SJCRH30 (cell line): ENCODE data around the gene PLA2G4D. TPM values are rescaled to one million over a fixed set of nuclear protein-coding genes. Genes with fewer than 3 reads are reported as not detected.

Experiments
- DNase-seq, 2 experiments: peaks; one replicate each; pipeline ENCODE4 v3.0.0-alpha.2; 2015 to 2020
- H3K27ac ChIP-seq: fragments of 250-450 bp; sonication (Bioruptor Pico); 2 replicates; pipeline ENCODE4 v1.5.1; 2020; ENCODE audit warnings: mild to moderate bottlenecking, moderate library complexity
- H3K27me3 ChIP-seq: fragments of 250-450 bp; sonication (Bioruptor Pico); 2 replicates; pipeline ENCODE4 v1.5.1; 2020; ENCODE audit warnings: mild to moderate bottlenecking, moderate library complexity
- H3K36me3 ChIP-seq: fragments of 250-450 bp; sonication (Bioruptor Pico); 2 replicates; pipeline ENCODE4 v1.5.1; 2020; ENCODE audit warnings: mild to moderate bottlenecking, moderate library complexity
- H3K4me1 ChIP-seq: fragments of 250-450 bp; sonication (Bioruptor Pico); 2 replicates; pipeline ENCODE4 v1.5.1; 2020; ENCODE audit warnings: mild to moderate bottlenecking, moderate library complexity
- H3K4me3 ChIP-seq: fragments of 250-450 bp; sonication (Bioruptor Pico); 2 replicates; pipeline ENCODE4 v1.5.1; 2020; ENCODE audit warnings: mild to moderate bottlenecking, moderate library complexity
- H3K9me3 ChIP-seq: fragments of 250-450 bp; sonication (Bioruptor Pico); replicated peaks from 2 replicates; pipeline ENCODE4 v1.5.1; 2020; ENCODE audit warnings: mild to moderate bottlenecking, moderate library complexity
- total RNA-seq: library from RNA; depleted of rRNA; stranded (reverse); fragments of >200 nt; shearing (Covaris generic); gene quantifications from 2 replicates; pipeline ENCODE4 v1.2.3, GENCODE V29; 2014

The PLA2G4D gene
- total RNA-seq, 1 experiment from 2014 or later, result not detected

DNA sequence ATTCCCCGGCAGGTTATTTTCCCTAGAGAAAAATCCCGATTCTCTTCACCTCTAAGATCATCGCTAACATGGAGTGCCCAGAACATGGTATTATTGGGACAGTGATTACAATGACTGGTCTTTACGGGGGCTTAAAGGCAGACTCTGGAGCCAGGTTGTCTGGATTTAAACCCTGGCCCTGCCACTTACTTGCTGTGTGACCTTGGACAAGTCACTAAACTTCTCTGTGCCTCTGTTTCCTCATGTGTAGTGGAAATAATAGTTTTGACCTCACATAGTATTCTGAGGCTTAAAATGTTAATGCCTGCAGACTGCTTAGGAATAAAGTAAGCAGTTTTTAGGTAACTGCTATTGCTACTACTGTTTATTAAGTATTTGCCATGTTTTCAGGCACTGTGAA, 4.4 kb downstream of the PLA2G4D start:
- no peak overlapping the region for H3K4me3 ChIP-seq
- peaks cover 10% of the 10 kb centered on the region for H3K4me1 ChIP-seq
- no peak overlapping the region for H3K27ac ChIP-seq
- no peaks in the 10 kb centered on the region for H3K27me3 ChIP-seq
- no peaks in the 10 kb centered on the region for H3K36me3 ChIP-seq
- DNase-seq, result no peak
- H3K9me3 ChIP-seq, result no peaks in the 10 kb centered on the region

DNA sequence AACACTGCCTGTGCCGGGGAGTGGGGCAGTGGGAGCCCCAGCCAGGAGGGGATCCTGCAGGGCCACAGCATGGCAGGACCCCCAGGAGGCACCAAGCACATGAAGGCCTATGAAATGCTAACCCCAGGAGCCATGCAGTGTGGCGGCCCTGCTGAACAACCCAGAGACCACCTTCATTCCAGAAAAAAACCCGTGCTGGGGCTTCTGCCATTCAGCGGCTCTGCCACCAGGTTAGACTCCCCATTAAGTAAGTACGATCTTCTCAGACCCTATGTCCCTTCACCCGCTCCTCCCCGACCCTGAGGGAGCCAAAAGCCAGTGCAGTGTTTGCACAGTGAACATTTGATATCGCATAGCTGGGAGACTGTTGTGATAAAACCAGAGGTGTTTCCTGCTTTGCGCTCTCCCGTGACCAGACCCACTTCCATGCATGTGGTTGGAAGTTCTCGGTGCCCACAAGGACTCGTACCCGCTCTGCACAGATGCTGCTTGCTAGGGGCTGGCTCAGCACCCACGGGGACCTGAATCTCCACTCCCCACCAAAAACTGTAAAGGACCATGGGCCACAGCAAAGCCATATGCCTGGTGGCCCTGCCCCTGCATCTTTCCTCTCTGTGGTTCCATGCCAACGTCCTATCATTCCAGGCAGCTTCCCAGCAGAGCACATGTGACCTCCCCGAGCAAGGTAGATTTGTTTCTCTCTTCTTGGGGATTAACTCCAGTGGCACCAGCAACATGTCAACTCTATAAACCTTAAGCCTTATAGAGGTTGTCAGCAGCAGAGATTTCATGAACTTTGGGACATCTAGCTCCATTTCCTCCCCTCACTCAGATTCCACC, 5.3 kb downstream of the PLA2G4D start:
- no peaks in the 10 kb centered on the region for H3K9me3 ChIP-seq
- no peak for DNase-seq
- peaks cover 18% of the 10 kb centered on the region for H3K4me1 ChIP-seq
- H3K4me3 ChIP-seq, result no peak overlapping the region
- no peaks in the 10 kb centered on the region for H3K36me3 ChIP-seq
- H3K27ac ChIP-seq, result no peak overlapping the region
- no peaks in the 10 kb centered on the region for H3K27me3 ChIP-seq

DNA sequence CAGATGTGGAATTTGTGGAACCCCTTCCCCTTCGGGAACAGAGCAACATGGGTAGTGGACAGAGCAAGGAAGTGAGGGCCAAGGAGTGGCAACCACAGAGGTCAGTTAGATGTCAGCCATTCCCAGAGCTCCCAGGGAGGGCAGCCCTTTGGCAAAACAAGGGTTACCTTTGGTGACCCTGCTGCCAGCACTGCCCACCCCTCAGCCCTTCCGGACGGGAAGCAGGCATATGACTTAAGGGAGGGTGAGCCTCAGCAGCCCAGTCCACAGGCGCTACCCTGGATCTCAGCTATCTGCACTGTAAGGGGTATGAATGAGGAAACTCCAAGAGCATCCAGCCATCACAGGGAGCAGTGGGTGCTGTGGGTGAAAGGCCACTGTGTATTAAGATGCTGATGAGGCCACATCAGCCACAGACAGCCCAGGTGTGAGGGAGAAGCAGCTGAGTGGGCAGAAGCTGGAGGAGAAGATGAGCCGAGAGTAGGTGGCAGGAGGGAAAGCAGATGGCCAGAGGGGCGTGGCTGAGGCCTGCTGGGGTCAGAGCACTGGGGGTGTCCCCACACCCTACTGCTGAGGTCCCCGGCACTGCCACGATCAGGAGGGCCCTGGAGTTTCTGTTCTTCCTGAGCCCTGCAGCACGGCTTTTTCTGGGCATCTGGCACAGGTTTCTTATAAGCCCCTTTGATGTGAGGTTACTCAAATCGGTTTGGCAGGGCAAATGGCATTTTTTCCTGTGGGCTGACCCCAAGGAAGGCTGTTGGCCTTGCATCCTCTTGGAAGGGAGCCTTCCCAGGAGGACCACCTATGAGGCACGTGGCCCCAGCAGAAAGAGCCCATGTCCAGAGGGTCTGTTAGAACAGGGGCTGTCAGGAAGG, 6.2 kb downstream of the PLA2G4D start:
- H3K4me1 ChIP-seq, result peaks cover 19% of the 10 kb centered on the region
- no peaks in the 10 kb centered on the region for H3K36me3 ChIP-seq
- DNase-seq, result no peak
- no peak overlapping the region for H3K27ac ChIP-seq
- no peaks in the 10 kb centered on the region for H3K27me3 ChIP-seq
- no peak overlapping the region for H3K4me3 ChIP-seq
- no peaks in the 10 kb centered on the region for H3K9me3 ChIP-seq

DNA sequence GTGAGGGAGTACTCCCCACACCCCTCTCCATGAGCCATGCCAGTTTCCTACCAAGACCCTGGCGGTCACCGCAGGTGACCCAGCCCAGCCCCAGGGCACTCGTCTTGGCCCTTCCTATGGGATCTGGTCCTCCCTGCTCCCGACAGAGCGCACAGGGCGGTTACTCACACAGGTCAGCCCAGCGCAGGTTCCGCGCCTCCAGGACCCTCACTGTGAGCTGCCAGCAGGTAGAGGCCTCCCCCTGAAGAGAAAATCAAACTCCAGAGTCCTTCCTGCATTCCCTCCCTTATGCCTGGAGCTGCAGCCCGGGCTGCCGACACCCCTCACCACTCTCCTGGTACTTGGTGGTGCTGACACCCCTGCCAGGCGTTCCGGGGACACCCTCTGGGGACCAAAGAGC, 6.9 kb downstream of the PLA2G4D start:
- Histone ChIP-seq H3K27ac (no peak overlapping the region), H3K9me3 (no peaks in the 10 kb centered on the region), H3K27me3 (no peaks in the 10 kb centered on the region), H3K4me1 (peaks cover 16% of the 10 kb centered on the region), H3K36me3 (no peaks in the 10 kb centered on the region), H3K4me3 (no peak overlapping the region)
- no peak for DNase-seq

DNA sequence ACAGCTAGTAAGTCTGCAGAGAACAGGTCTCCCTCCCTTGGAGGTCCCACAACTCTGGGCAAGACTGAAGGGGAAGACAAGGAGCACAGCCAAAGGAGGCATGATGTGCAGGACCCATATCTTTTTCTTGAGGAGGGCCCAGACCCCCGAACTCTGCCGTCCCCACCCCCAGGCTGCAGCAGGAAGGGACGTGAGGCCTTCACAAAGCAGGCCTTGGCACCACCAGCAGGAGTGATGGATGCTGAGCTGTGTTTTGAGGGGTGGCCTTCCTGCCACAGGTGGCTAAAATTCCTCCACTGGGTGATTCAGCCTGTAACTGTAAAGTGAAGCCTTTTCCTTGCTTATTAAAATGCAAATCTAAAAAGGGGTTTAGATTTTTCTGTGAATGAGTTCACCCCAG, 8.6 kb downstream of the PLA2G4D start:
- H3K27me3 ChIP-seq, result no peaks in the 10 kb centered on the region
- DNase-seq, result no peak
- no peaks in the 10 kb centered on the region for H3K9me3 ChIP-seq
- no peak overlapping the region for H3K27ac ChIP-seq
- H3K4me1 ChIP-seq, result peaks cover 15% of the 10 kb centered on the region
- H3K4me3 ChIP-seq, result no peak overlapping the region
- no peaks in the 10 kb centered on the region for H3K36me3 ChIP-seq

DNA sequence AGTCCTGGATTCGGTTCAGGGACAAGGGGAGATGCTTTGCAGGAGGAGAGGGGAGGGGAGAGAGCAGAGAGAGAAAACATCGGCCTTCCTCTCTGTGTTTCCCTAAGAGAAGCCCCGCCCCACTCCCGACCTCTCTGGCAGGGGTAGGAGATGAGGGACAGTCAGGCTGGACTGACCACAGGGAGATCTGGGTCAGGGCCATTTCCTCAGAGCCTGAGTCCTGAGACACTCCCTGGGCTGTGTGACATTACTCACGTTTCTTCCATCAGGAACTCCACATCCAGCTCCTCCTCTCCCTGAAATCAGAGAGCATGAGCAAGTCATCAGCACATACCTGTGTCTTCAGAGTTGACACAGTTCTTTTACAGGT, 9.1 kb downstream of the PLA2G4D start:
- Histone ChIP-seq H3K27me3 (no peaks in the 10 kb centered on the region), H3K36me3 (no peaks in the 10 kb centered on the region), H3K9me3 (no peaks in the 10 kb centered on the region), H3K4me1 (peaks cover 15% of the 10 kb centered on the region), H3K4me3 (no peak overlapping the region), H3K27ac (no peak overlapping the region)
- DNase-seq, result no peak

DNA sequence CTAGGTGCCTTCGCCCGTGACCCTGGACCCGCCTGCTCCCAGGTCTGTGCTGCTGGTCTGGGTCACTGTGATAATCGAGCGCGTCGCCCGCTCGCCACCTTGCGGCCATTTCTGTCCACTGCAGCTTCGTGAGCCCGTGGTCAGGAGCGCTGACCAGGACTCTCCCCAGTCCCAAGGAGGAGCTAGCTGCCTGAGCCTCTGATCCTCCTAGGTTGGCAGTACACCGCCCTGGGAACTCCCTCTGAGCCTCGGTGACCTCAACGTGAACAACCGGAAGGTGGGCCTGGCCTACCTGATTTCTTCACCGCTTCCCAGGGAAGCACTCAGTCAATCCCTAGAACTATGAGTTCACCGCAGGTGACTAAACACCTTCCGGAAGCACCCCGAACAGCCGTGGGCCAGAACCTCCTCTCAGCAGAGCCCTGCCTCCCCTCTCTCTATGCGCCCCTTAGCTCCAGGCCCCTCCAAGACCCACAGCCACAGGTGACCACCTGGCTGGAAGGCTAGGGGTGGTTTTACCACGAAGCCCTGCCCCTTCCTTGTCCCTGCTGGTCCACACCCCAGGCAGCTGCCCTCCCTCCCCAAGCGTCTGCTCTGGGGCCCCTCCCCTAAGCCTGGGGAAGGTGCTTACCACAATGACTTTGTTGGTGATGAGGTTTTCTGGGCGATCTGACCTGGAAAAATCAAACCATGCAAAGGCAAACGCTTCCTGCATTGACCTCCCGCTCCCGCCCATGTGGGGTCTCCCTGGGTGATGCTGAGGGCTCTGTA, 9.7 kb downstream of the PLA2G4D start:
- peak; percentile 59 to 86 for DNase-seq
- Histone ChIP-seq H3K36me3 (no peaks in the 10 kb centered on the region), H3K4me3 (no peak overlapping the region), H3K9me3 (no peaks in the 10 kb centered on the region), H3K27me3 (no peaks in the 10 kb centered on the region), H3K27ac (no peak overlapping the region), H3K4me1 (peaks cover 15% of the 10 kb centered on the region)

DNA sequence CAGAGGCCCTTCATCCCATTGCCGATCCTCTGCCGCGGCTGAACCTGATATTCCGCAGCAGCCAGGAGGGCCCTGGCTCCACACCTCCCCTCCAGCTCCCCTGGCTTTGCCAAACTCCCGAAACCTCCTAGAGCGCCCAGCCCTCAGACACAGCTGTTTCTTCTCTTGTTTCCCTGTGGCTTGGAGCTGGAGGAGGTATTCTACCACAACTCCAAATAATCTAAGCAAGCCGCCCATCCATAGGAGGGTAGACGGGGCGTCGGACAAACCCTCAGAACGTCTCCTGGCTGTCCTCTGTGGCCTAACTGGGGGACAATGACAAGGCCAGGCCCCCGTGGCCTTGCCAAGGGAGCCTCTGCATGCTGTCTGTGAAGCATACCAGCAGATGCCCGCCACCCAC, 10.4 kb downstream of the PLA2G4D start:
- Histone ChIP-seq H3K27me3 (no peaks in the 10 kb centered on the region), H3K27ac (no peak overlapping the region), H3K36me3 (no peaks in the 10 kb centered on the region), H3K4me1 (peaks cover 15% of the 10 kb centered on the region), H3K4me3 (no peak overlapping the region), H3K9me3 (no peaks in the 10 kb centered on the region)
- DNase-seq, result peak; percentile 58 to 76

DNA sequence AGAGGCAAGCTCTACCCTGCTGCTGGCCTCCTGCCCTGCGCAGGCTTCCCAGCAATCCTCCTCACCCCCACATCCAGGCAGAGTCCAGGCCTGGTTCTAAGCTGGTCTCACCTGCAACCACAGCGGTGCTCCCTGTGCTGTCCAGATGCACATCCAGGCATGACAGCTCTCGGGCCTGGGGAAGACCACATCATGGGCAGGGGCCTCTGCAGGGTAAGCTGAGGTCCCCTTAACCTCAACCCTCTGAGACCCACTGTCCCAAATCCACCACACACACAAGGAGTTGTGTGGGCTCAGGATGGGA, 10.8 kb downstream of the PLA2G4D start:
- DNase-seq, result no peak
- no peak overlapping the region for H3K27ac ChIP-seq
- peaks cover 15% of the 10 kb centered on the region for H3K4me1 ChIP-seq
- H3K36me3 ChIP-seq, result no peaks in the 10 kb centered on the region
- no peaks in the 10 kb centered on the region for H3K27me3 ChIP-seq
- no peaks in the 10 kb centered on the region for H3K9me3 ChIP-seq
- no peak overlapping the region for H3K4me3 ChIP-seq

DNA sequence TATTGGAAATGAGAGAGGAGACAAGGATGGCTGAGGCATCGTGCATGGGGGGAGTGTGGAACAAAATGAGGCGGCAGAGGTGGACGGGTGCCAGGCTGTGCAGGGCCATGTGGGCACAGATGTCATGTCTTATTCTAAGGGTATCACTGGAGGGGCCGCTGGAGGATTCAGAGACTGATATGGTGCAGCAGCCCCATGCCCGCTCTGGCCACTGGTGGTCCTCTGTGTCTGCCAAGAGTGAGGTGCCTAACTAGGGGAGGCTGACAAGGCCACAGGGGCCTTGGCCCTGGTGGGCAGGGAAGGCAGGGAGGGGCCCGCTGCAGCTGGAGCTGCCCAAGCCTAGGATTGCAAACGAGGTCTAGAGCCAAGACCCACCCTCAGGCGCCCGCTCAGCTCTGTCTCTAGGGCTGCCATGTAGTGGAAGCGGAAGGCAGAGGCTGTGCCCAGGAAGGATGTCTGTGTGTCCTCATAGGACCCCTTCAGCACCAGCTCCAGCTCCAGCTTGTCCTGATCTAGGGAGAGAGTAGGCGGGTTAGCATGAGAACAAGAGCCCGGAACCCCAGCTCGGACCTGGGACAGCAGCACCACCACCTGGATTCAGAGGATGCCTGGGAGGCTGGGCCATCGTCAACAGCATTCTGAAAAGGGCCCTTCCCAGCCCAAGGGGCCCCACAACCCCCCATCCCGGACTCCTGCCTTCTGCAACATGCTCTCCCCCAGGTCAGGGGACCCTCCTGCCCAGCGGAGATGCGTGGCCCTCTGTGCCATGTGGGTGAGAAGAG, 11.3 kb downstream of the PLA2G4D start:
- Histone ChIP-seq H3K27ac (no peak overlapping the region), H3K4me1 (peaks cover 15% of the 10 kb centered on the region), H3K27me3 (no peaks in the 10 kb centered on the region), H3K36me3 (no peaks in the 10 kb centered on the region), H3K9me3 (no peaks in the 10 kb centered on the region), H3K4me3 (no peak overlapping the region)
- DNase-seq, result no peak

DNA sequence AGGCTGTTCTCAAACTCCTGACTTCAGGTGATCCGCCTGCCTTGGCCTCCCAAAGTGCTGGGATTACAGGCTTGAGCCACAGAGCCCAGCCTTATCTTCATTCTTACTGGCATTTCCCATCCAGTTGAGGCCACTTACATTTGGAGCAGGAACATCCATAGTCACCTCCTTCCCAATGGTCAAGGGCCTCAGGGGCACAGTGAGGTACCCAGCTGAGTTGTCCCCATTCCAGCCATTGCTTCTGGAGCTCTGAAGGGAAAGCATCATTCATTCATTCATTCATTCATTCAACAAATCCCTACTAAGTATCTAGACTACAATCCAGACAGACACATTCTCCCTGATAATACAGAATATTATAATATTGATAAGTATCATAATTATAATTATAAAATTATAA, 12.2 kb downstream of the PLA2G4D start:
- DNase-seq, result no peak
- Histone ChIP-seq H3K4me3 (no peak overlapping the region), H3K27me3 (no peaks in the 10 kb centered on the region), H3K27ac (no peak overlapping the region), H3K9me3 (no peaks in the 10 kb centered on the region), H3K36me3 (no peaks in the 10 kb centered on the region), H3K4me1 (peaks cover 15% of the 10 kb centered on the region)

DNA sequence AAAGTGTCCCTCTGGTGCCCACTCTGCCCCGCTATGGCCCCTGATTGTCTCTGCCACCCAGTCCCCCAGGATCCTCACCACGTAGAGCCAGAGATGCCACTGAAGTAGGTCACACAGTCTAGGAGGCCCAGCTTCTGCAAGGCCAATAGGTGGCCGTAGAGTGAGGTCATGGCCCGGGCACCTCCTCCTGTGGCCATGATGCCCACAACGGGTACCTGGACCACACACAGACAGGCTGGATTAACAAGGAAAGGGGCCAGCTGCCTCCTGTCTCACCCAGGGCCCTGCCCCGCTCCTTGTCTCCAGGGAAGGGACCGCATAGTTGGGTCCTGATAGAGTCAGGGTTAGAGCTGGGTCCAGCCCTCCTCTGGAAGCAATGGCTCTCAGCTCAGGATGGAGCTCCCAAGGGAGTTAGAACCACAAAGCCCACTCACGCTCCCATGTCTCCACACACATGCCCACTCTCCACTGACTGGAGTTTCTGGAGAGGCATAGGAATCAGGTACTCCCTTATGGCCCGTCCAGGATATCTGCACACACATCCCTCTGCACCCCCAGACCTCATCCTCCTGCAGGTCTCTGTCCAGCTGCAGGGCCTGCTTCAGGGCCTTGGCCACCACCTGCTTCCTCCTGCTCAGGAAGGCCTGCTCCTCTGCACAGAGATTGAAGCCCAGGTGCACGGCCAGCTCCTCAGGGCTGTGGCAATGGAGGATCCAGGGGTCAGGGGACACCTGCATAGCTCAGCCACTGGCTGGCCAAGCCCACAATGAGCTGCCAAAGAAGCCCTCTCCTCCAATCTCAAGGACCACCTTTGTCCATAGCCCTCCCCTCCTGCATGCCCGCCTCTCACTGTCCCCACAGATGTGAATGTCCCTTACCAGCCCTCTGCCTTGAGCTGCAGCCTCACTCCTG, 13.2 kb downstream of the PLA2G4D start:
- no peak for DNase-seq
- Histone ChIP-seq H3K27ac (no peak overlapping the region), H3K27me3 (no peaks in the 10 kb centered on the region), H3K4me1 (peaks cover 15% of the 10 kb centered on the region), H3K36me3 (no peaks in the 10 kb centered on the region), H3K9me3 (no peaks in the 10 kb centered on the region), H3K4me3 (no peak overlapping the region)

DNA sequence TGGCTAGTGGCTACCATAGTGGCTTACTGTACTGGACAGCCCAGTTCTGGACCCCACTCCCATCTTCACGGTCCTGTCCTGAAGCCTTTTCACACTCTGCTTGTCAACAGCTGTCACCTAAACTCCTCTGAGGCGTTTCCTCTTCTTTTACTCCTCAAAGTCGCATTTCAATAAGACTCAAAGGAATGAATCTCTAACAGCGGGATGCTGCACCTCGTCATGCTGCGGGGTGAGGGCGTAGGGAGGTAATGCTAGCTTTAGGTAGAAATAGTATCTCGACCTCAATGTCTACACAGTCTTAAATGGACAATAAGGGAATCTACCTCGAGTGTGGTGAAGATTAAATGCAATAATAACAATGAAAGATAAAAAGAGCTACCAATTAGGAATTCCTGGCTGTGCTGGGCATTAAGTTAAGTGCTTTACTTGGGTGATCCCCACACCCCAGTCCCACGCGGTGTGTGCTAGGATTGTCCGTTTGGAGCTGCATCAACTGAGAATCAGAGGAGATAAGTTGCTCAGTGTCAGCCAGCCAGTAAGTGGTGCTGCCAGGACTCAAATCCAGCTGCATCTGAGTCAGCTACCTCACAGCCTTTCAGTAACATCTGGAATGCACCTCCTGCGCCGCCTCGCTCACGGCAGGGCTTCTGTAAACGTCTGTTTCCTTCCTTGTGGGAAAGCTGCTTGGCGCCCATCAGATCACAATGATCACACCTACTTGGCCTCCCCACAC, 14.0 kb downstream of the PLA2G4D start:
- H3K9me3 ChIP-seq, result no peaks in the 10 kb centered on the region
- no peak for DNase-seq
- no peaks in the 10 kb centered on the region for H3K36me3 ChIP-seq
- no peak overlapping the region for H3K27ac ChIP-seq
- H3K4me1 ChIP-seq, result peaks cover 15% of the 10 kb centered on the region
- H3K4me3 ChIP-seq, result no peak overlapping the region
- no peaks in the 10 kb centered on the region for H3K27me3 ChIP-seq
